Esophagus muscularis mucosa (tissue), 3 donors: Measurements from ENCODE around the gene MDK.

Experiments
- POLR2A ChIP-seq: fragments of 450-650 bp; IDR thresholded peaks from one replicate; pipeline ENCODE4 v1.6.1; 2017; ENCODE audit warnings: antibody characterized with exemption, moderate library complexity, mild to moderate bottlenecking, low read depth
- TF ChIP-seq, protein P1 (sequence below), 3 experiments: fragments of 200-600 bp in 2 of 3; fragments of 450-650 bp in 1 of 3; sonication (generic) in 2 of 3; IDR thresholded peaks; one replicate each; pipeline ENCODE4 v1.5.1; 2017 to 2019; ENCODE audit warnings: antibody characterized with exemption in 3 of 3, mild to moderate bottlenecking in 2 of 3, moderate library complexity in 1 of 3

GRCh38 chr11:46388619-46389449, 7.4 kb downstream of the MDK start:
- TF ChIP-seq POLR2A: no peak
- TF ChIP-seq, protein P1, sequence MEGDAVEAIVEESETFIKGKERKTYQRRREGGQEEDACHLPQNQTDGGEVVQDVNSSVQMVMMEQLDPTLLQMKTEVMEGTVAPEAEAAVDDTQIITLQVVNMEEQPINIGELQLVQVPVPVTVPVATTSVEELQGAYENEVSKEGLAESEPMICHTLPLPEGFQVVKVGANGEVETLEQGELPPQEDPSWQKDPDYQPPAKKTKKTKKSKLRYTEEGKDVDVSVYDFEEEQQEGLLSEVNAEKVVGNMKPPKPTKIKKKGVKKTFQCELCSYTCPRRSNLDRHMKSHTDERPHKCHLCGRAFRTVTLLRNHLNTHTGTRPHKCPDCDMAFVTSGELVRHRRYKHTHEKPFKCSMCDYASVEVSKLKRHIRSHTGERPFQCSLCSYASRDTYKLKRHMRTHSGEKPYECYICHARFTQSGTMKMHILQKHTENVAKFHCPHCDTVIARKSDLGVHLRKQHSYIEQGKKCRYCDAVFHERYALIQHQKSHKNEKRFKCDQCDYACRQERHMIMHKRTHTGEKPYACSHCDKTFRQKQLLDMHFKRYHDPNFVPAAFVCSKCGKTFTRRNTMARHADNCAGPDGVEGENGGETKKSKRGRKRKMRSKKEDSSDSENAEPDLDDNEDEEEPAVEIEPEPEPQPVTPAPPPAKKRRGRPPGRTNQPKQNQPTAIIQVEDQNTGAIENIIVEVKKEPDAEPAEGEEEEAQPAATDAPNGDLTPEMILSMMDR (IDR thresholded peaks at IDR 0.05): no peak
